Measurements from ENCODE around the gene KRT2.
"Not testable (repeated sequence)": the region's sequence is repeated elsewhere in the genome, so short reads cannot be mapped to it uniquely, and the experiment has no call there.

Gene KRT2

GRCh38 chr12:52684431-52684830 is 32.4 kb upstream of the KRT2 start:
- no peak for DNase-seq (ENCODE audit: low spot score)

- no peak for DNase-seq (ENCODE audit: low spot score)
These were observed 31.7 kb upstream of the KRT2 start for GRCh38 chr12:52683575-52684300.

- DNase-seq (ENCODE audit: low spot score) = no peak
These were observed 31.0 kb upstream of the KRT2 start for GRCh38 chr12:52682938-52683574.

- no peak for DNase-seq (ENCODE audit: low spot score)
These were observed 30.3 kb upstream of the KRT2 start for GRCh38 chr12:52682381-52682660.

GRCh38 chr12:52681526-52682380 is 29.7 kb upstream of the KRT2 start:
- DNase-seq (ENCODE audit: low spot score) = no peak

- DNase-seq (ENCODE audit: low spot score) = no peak
These were observed 28.4 kb upstream of the KRT2 start, which contains the start of gene KRT1 for GRCh38 chr12:52680363-52680762. KRT1 (minus strand) TSS chr12:52680407; CDS start chr12:52680348, 59 bp downstream.

GRCh38 chr12:52679875-52680274 is 27.9 kb upstream of the KRT2 start:
- no peak for DNase-seq (ENCODE audit: low spot score)

- DNase-seq (ENCODE audit: low spot score) = no peak
These were observed 25.7 kb upstream of the KRT2 start for GRCh38 chr12:52677671-52678070.

- DNase-seq (ENCODE audit: low spot score) = no peak
These were observed 25.1 kb upstream of the KRT2 start for GRCh38 chr12:52677126-52677525.

GRCh38 chr12:52676163-52676562 is 24.2 kb upstream of the KRT2 start:
- DNase-seq (ENCODE audit: low spot score) = no peak

- DNase-seq (ENCODE audit: low spot score) = no peak
These were observed 23.3 kb upstream of the KRT2 start for GRCh38 chr12:52675301-52675701.

- no peak for DNase-seq (ENCODE audit: low spot score)
These were observed 22.4 kb upstream of the KRT2 start for GRCh38 chr12:52674433-52674775.

- no peak for DNase-seq (ENCODE audit: low spot score)
These were observed 21.9 kb upstream of the KRT2 start for GRCh38 chr12:52673713-52674432.

GRCh38 chr12:52673217-52673616 is 21.2 kb upstream of the KRT2 start:
- DNase-seq (ENCODE audit: low spot score) = no peak

- no peak for DNase-seq (ENCODE audit: low spot score)
These were observed 20.4 kb upstream of the KRT2 start for GRCh38 chr12:52672321-52672933.

GRCh38 chr12:52670961-52671360 is 18.9 kb upstream of the KRT2 start:
- DNase-seq (ENCODE audit: low spot score) = no peak

- DNase-seq (ENCODE audit: low spot score) = no peak
These were observed 18.5 kb upstream of the KRT2 start for GRCh38 chr12:52670506-52670905.

- not testable (repeated sequence) for DNase-seq (ENCODE audit: low spot score)
These were observed 17.9 kb upstream of the KRT2 start for GRCh38 chr12:52669941-52670340.

- DNase-seq (ENCODE audit: low spot score) = no peak
These were observed 17.4 kb upstream of the KRT2 start for GRCh38 chr12:52669426-52669825.

- DNase-seq (ENCODE audit: low spot score) = no peak
These were observed 15.9 kb upstream of the KRT2 start for GRCh38 chr12:52667931-52668330.

- DNase-seq (ENCODE audit: low spot score) = no peak
These were observed 15.5 kb upstream of the KRT2 start for GRCh38 chr12:52667509-52667908.

- DNase-seq (ENCODE audit: low spot score) = no peak
These were observed 14.5 kb upstream of the KRT2 start for GRCh38 chr12:52666471-52666870.
